ENCODE measurements around the gene CERKL.

Gene CERKL

DNA sequence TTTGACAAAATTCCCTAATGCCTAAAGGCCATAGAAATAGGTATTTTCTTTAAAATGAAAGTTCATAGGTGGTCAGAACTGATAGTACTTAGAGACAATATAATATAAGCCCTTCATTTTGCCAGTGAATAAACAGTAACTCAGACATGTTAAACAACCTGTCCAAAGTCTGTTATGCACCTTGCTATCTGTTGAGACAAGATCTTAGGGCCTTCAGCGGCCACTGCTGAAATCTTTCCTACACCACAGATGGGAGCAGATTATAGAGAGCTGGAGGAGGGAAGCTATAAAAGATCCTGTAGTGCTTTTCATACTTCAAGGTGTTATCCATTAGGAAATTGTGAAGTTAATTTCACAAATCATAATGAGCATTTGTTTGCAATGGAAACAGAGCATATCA is 13.8 kb downstream of the CERKL start:
- no peak overlapping the region for H3K27ac Mint-ChIP-seq
- peaks cover 6% of the 10 kb centered on the region for H3K36me3 Mint-ChIP-seq (ENCODE audit: low read depth)
- H3K4me3 Mint-ChIP-seq, result no peak overlapping the region
- H3K9me3 Mint-ChIP-seq, result peaks cover 13% of the 10 kb centered on the region
- TF ChIP-seq CTCF (IDR thresholded peaks at IDR 0.05), result no peak
- H3K27me3 Mint-ChIP-seq (ENCODE audit: low read depth, poor library complexity), result peaks cover 3% of the 10 kb centered on the region
- no peaks in the 10 kb centered on the region for H3K4me1 Mint-ChIP-seq
- DNase-seq, result no peak

DNA sequence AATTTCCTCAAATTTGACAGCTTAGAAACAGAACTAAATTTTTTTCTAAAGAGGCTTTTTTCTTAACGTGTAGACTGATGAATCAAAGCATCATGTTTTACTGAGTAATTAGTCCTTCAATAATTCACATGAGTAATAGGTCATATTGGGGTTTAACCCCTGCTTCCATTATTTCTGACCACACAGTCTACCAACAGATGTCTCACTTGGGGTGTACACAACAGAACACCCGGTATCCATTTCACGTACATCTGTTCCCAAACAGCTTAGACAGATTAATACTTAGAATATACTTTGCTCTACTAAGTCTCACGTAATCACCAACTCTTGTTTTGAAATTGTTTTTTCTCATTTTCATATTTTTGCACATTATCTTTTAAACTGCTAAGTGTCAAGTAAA is 14.8 kb downstream of the CERKL start:
- H3K27me3 Mint-ChIP-seq (ENCODE audit: low read depth, poor library complexity), result peaks cover 7% of the 10 kb centered on the region
- no peaks in the 10 kb centered on the region for H3K36me3 Mint-ChIP-seq (ENCODE audit: low read depth)
- no peaks in the 10 kb centered on the region for H3K4me1 Mint-ChIP-seq
- no peak overlapping the region for H3K27ac Mint-ChIP-seq
- peaks cover 2% of the 10 kb centered on the region for H3K9me3 Mint-ChIP-seq
- H3K4me3 Mint-ChIP-seq, result no peak overlapping the region
- no peak for DNase-seq
- TF ChIP-seq CTCF (IDR thresholded peaks at IDR 0.05), result no peak

DNA sequence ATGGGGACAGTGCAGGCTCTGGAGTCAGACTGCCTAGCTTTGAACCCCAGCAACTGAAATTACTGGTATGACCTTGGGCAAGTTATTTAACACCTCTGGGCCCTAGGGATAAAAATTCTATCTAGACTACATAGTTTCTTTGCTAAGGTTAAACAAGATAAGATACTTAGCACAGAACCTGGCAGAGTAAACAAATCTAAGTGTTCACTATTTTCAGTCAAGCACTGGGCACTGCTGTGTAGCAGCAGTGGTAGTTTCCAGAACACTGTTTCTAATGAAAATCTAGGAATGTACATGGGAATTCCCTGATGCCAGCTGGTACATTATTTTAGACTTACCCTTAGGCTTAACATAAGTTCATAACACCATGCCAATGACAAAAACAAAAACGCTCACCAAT is 17.2 kb downstream of the CERKL start:
- Mint-ChIP-seq H3K4me1 (no peaks in the 10 kb centered on the region), H3K4me3 (no peak overlapping the region), H3K36me3 (ENCODE audit: low read depth) (no peaks in the 10 kb centered on the region), H3K9me3 (no peaks in the 10 kb centered on the region), H3K27me3 (ENCODE audit: low read depth, poor library complexity) (peaks cover 11% of the 10 kb centered on the region), H3K27ac (no peak overlapping the region)
- no peak for TF ChIP-seq CTCF (IDR thresholded peaks at IDR 0.05)
- DNase-seq, result no peak

DNA sequence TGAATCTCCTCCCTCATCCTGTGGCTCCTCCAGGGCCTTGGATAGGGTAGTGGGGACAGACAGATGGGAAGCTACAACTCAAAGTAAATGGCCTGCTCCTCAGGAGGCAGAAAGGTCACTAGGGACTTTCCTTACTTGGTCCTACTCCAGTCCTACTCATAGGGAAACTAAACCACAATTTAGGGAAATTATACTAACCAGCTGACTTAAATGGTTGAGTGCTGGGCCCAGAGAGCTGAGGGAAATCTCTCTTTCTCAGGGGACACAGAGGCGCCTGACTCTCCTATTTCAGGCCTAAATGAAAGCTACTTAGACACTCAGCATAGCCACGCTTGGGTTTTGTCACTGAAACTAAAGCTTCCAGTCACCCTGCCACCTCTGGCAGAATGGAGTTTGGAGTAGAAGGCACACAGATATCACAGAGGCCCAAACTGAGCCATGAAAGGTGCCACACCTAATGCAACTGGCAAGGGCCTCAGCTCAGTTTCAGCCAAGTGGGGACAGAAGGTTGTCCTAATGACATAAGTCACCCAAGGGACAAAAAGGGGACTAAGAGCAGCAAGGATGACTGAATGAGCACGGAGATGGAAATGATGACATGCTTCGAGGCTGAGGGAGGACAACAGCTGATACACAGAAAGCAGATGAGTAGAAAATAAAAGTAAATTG is 24.0 kb downstream of the CERKL start:
- H3K4me1 Mint-ChIP-seq, result no peaks in the 10 kb centered on the region
- no peak overlapping the region for H3K27ac Mint-ChIP-seq
- no peaks in the 10 kb centered on the region for H3K9me3 Mint-ChIP-seq

DNA sequence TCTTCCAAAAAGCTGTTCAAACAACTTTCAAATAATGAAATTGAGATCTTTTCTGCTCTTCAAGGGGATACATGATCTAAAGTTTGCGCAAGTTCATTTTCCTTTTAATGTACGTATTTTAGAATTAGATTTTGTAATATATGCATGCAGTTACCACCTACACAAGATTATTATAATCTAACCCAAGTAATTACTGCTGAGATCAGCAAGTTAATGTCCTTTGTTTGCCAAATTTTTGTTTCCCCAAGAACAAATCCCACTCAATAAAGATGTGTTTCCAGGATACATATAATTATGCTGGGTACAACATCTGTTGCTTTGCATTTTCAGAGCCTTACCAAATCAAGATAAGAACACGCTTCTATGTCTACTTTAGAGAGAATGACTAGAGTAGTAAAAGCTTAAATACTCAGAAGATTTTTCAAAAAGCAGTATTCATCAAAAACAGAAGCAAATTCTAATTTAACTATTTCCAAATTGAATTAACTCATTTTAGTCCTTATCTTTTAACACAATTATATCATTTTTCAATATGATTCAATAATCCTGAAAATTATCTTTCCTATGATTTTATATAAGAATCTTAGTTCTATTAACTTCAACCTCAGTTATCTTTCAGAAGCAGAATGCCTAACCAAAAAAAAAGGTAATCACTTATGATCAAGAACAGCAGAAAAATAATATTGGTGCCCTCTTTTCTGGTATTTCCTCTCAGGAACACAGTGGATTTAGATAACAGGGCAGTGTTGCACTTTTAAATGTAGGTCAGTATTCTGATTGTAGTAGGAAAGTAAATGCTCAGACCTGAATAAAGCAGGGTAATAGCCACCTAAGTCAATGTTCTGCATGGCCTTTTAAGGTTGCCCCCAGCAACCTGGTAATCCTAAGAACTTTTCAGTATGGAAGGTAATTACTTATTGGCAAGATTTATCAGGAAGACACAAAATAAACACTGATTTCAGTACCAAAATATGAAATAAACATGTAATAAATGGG is 28.0 kb downstream of the CERKL start:
- no peaks in the 10 kb centered on the region for H3K4me1 Mint-ChIP-seq
- no peaks in the 10 kb centered on the region for H3K9me3 Mint-ChIP-seq
- no peak for TF ChIP-seq CTCF (IDR thresholded peaks at IDR 0.05)
- H3K36me3 Mint-ChIP-seq (ENCODE audit: low read depth), result no peaks in the 10 kb centered on the region
- no peak overlapping the region for H3K4me3 Mint-ChIP-seq
- no peak overlapping the region for H3K27ac Mint-ChIP-seq
- no peak for DNase-seq
- H3K27me3 Mint-ChIP-seq (ENCODE audit: low read depth, poor library complexity), result peaks cover 2% of the 10 kb centered on the region

More for the DNA sequence above, 24.0 kb downstream of the CERKL start:
- Mint-ChIP-seq H3K36me3 (ENCODE audit: low read depth) (no peaks in the 10 kb centered on the region), H3K4me3 (no peak overlapping the region), H3K27me3 (ENCODE audit: low read depth, poor library complexity) (peaks cover 8% of the 10 kb centered on the region)
- no peak for TF ChIP-seq CTCF (IDR thresholded peaks at IDR 0.05)
- DNase-seq, result no peak

All from nephron progenitor cell (in vitro differentiated cells).